Pancreas (tissue), 10 donors: ENCODE measurements around the gene SNTG2. TPM values are rescaled to one million over a fixed set of nuclear protein-coding genes. Genes with fewer than 3 reads are reported as not detected.

Source experiments
- ATAC-seq, 4 donors: fragments of 200-7000 bp; cut with Tn5 transposase; one replicate each; pipeline versions ENCODE4 v1.8.0 to v1.9.1; 2020; ENCODE audit warnings: mild to moderate bottlenecking in 4 of 4, moderate library complexity in 4 of 4
- DNase-seq, 6 donors: peaks; one replicate each; pipeline ENCODE4 v3.0.0-alpha.2; 2020
- FAIRE-seq: peaks from 2 replicates; lab custom pipeline; 2012; peaks lifted over from hg19 to GRCh38; lab: Jason Lieb, UNC
- H3K27ac ChIP-seq, 4 donors: fragments of 200-600 bp; sonication (generic); 1 replicate in 3 of 4; 2 replicates in 1 of 4; pipeline versions ENCODE4 v1.5.0 to v1.8.0; 2020
- H3K27me3 ChIP-seq, 4 donors: fragments of 200-600 bp; one replicate each; pipeline ENCODE4 v1.8.0; 2021
- H3K36me3 ChIP-seq, 3 donors: fragments of 200-600 bp; sonication (generic) in 1 of 3; one replicate each; pipeline versions ENCODE4 v1.5.0 to v1.8.0; 2020 to 2021
- H3K4me1 ChIP-seq, 3 donors: fragments of 200-600 bp; one replicate each; pipeline ENCODE4 v1.8.0; 2021
- H3K4me3 ChIP-seq, 4 donors: fragments of 200-600 bp; sonication (generic) in 2 of 4; one replicate each; pipeline versions ENCODE4 v1.5.0 to v1.8.0; 2020 to 2021
- H3K9me3 ChIP-seq, 4 donors: fragments of 200-600 bp; one replicate each; pipeline ENCODE4 v1.8.0; 2021
- CTCF ChIP-seq, 4 donors: fragments of 200-600 bp; sonication (generic) in 3 of 4; IDR thresholded peaks; one replicate each; pipeline versions ENCODE4 v1.5.0 to v1.8.0; 2021; ENCODE audit warnings: antibody characterized with exemption in 4 of 4
- WGBS, 2 donors: extraction: QIAGEN DNeasy Blood & Tissue Kit; methylation state at CpG; one replicate each; pipeline ENCODE4 v1.1.7; 2013; 5-methylcytosine and 5-hydroxymethylcytosine counted together
- intact Hi-C, 3 donors: fragments of 100-400 bp; cut with DNase I; formaldehyde crosslinking; loops; one replicate each; pipeline versions ENCODE4 v1.11.1 to v1.14.2; 2022
- polyA plus RNA-seq, 2 donors: library from polyadenylated mRNA; stranded (reverse); fragments of 200-250 nt; gene quantifications; one replicate each; pipeline ENCODE4 v1.2.3, GENCODE V29; 2013
- total RNA-seq, 6 donors: library from RNA; stranded (reverse); fragmentation: NEBNext Ultra II Directional in 4 of 6; extraction: Animal tissue kit (Norgen Biotek cat#: 25700) in 4 of 6; gene quantifications; one replicate each; pipeline versions ENCODE4 v1.2.1 to v1.2.4, GENCODE V29; 2021 to 2023
- donor health status: healthy with polysubstance abuse.
- donor health status: DM: no; HTN: no; CAD: no; lungs with moderate emphysema.
- donor health status: DM: no; HTN: no; CAD: no.
- donor health status: control.
- donor health status: control.
- donor health status: Bipolar disorder and iron deficiency.
- donor health status: DM: yes; HTN: yes; CAD: no.
- donor health status: DM: no; HTN: no; CAD: no.
- donor health status: DM: no; HTN: no; CAD: no.
- donor health status: DM: yes; HTN: yes; CAD: no.

SNTG2 gene
- total and polyA plus RNA-seq, 8 donors, result 1.4 to 19.2 (median 4.6) TPM

- Histone ChIP-seq H3K27ac (no peak overlapping the region), H3K9me3 (no peaks in the 10 kb centered on the region), H3K27me3 (peaks cover 0 to 5% (median 0%) of the 10 kb centered on the region in 4 donors), H3K36me3 (no peaks in the 10 kb centered on the region), H3K4me1 (peaks cover 0 to 4% (median 0%) of the 10 kb centered on the region in 3 donors), H3K4me3 (peak overlapping the region; percentile 37 to 60 (median 45))
- 6 to 10% methylated on average over 28 of the region's 28 CpGs for WGBS, 2 donors
- intact Hi-C loops, result loop anchor here in 1 of 3 donors (10.0 kb wide), 1 partner anchor 595 kb away; no protein-coding TSS in a partner anchor
- peak in 3 of 4 donors; percentile 9 to 16 (median 10) for ATAC-seq
- no peak for TF ChIP-seq CTCF (IDR thresholded peaks at IDR 0.05)
- no peak for DNase-seq
- no peak for FAIRE-seq
These were observed 1.1 kb upstream of the SNTG2 start for GRCh38 chr2:949384-950079.

- Histone ChIP-seq H3K36me3 (no peaks in the 10 kb centered on the region), H3K27ac (no peak overlapping the region), H3K9me3 (no peaks in the 10 kb centered on the region), H3K4me1 (peaks cover 0 to 4% (median 0%) of the 10 kb centered on the region in 3 donors), H3K4me3 (peak overlapping the region; percentile 37 to 60 (median 45)), H3K27me3 (peaks cover 0 to 5% (median 0%) of the 10 kb centered on the region in 4 donors)
- intact Hi-C loops, result loop anchor here in 1 of 3 donors (10.0 kb wide), 1 partner anchor 593 kb away; no protein-coding TSS in a partner anchor
- WGBS, 2 donors, result 27 to 28% methylated on average over 30 to 34 of the region's 34 CpGs
- no peak for TF ChIP-seq CTCF (IDR thresholded peaks at IDR 0.05)
- FAIRE-seq, result no peak
- no peak for ATAC-seq
- peak in 1 of 6 donors; percentile 59 for DNase-seq
These were observed 766 bp downstream of the SNTG2 start for GRCh38 chr2:951224-952006.

GRCh38 chr2:953408-953807 lies 2.8 kb downstream of the SNTG2 start:
- DNase-seq, result no peak
- no peak for ATAC-seq
- FAIRE-seq, result no peak
- H3K9me3 ChIP-seq, result no peaks in the 10 kb centered on the region
- peaks cover 0 to 5% (median 0%) of the 10 kb centered on the region in 4 donors for H3K27me3 ChIP-seq
- WGBS, 2 donors, result 22 to 55% methylated on average over 2 of the region's 2 CpGs
- no peak for TF ChIP-seq CTCF (IDR thresholded peaks at IDR 0.05)
- no peak overlapping the region for H3K27ac ChIP-seq
- H3K36me3 ChIP-seq, result no peaks in the 10 kb centered on the region
- no peak overlapping the region for H3K4me3 ChIP-seq
- H3K4me1 ChIP-seq, result peaks cover 0 to 4% (median 0%) of the 10 kb centered on the region in 3 donors
- intact Hi-C loops, result loop anchor here in 1 of 3 donors (10.0 kb wide), 1 partner anchor 591 kb away; no protein-coding TSS in a partner anchor

- intact Hi-C loops, result loop anchor here in 1 of 3 donors (10.0 kb wide), 1 partner anchor 591 kb away; no protein-coding TSS in a partner anchor
- H3K9me3 ChIP-seq, result no peaks in the 10 kb centered on the region
- peaks cover 0 to 2% (median 0%) of the 10 kb centered on the region in 4 donors for H3K27me3 ChIP-seq
- FAIRE-seq, result no peak
- TF ChIP-seq CTCF (IDR thresholded peaks at IDR 0.05), result peak in 2 of 4 donors; percentile 9 to 11
- 41 to 45% methylated on average over 13 of the region's 13 CpGs for WGBS, 2 donors
- no peak overlapping the region for H3K27ac ChIP-seq
- peaks cover 0 to 4% (median 0%) of the 10 kb centered on the region in 3 donors for H3K4me1 ChIP-seq
- no peak overlapping the region for H3K4me3 ChIP-seq
- peak; percentile 32 to 65 (median 60) for ATAC-seq
- DNase-seq, result no peak
- H3K36me3 ChIP-seq, result no peaks in the 10 kb centered on the region
These were observed 3.5 kb downstream of the SNTG2 start for GRCh38 chr2:953975-954686.
